Left ventricle myocardium inferior (tissue), 1 donor: Measurements from ENCODE around the gene FCRL4. TPM values are rescaled to one million over a fixed set of nuclear protein-coding genes. Genes with fewer than 3 reads are reported as not detected.

Source experiments
- DNase-seq: peaks from one replicate; pipeline ENCODE4 v3.0.0-alpha.2; 2020
- H3K27ac ChIP-seq: fragments of 200-600 bp; replicated peaks from 2 replicates; pipeline ENCODE4 v1.8.0; 2021
- H3K27me3 ChIP-seq: fragments of 200-600 bp; 2 replicates; pipeline ENCODE4 v1.8.0; 2021; ENCODE audit warnings: low read depth
- H3K36me3 ChIP-seq: fragments of 200-600 bp; 2 replicates; pipeline ENCODE4 v1.8.0; 2021
- H3K4me1 ChIP-seq: fragments of 200-600 bp; 2 replicates; pipeline ENCODE4 v1.8.0; 2021
- H3K4me3 ChIP-seq: fragments of 200-600 bp; 2 replicates; pipeline ENCODE4 v1.8.0; 2021; ENCODE audit warnings: mild to moderate bottlenecking, moderate library complexity
- H3K9me3 ChIP-seq: fragments of 200-600 bp; replicated peaks from 2 replicates; pipeline ENCODE4 v1.8.0; 2021
- CTCF ChIP-seq: fragments of 200-600 bp; IDR thresholded peaks from 2 replicates; pipeline ENCODE4 v1.8.0; 2021; ENCODE audit warnings: antibody characterized with exemption, mild to moderate bottlenecking, borderline replicate concordance
- intact Hi-C: fragments of 100-400 bp; cut with micrococcal nuclease; formaldehyde crosslinking; loops from one replicate; pipeline ENCODE4 v1.11.0; 2022
- total RNA-seq: library from RNA; stranded (reverse); fragmentation: NEBNext Ultra II Directional; extraction: Animal tissue kit (Norgen Biotek cat#: 25700); gene quantifications from one replicate; pipeline ENCODE4 v1.2.1, GENCODE V29; 2021
- donor health status: DM: no; HTN: yes; CAD: no; lungs with severe emphysema.

Gene FCRL4
- total RNA-seq, 1 donor from 2014 or later: not detected

- TF ChIP-seq CTCF: no peak
- no peak overlapping the region for H3K27ac ChIP-seq
- H3K9me3 ChIP-seq: no peaks in the 10 kb centered on the region
- intact Hi-C loops: no loop called here
- no peak for DNase-seq
- H3K27me3 ChIP-seq: peaks cover 39% of the 10 kb centered on the region
- no peaks in the 10 kb centered on the region for H3K4me1 ChIP-seq
- no peaks in the 10 kb centered on the region for H3K36me3 ChIP-seq
- no peak overlapping the region for H3K4me3 ChIP-seq
Measured at GRCh38 chr1:157540160-157540748, 57.6 kb downstream of the FCRL4 start.

GRCh38 chr1:157539568-157539967 is 58.3 kb downstream of the FCRL4 start:
- Histone ChIP-seq H3K9me3 (no peaks in the 10 kb centered on the region), H3K36me3 (no peaks in the 10 kb centered on the region), H3K27me3 (peaks cover 38% of the 10 kb centered on the region), H3K4me3 (no peak overlapping the region), H3K4me1 (no peaks in the 10 kb centered on the region), H3K27ac (no peak overlapping the region)
- DNase-seq: no peak
- intact Hi-C loops: no loop called here
- TF ChIP-seq CTCF: no peak

DNA sequence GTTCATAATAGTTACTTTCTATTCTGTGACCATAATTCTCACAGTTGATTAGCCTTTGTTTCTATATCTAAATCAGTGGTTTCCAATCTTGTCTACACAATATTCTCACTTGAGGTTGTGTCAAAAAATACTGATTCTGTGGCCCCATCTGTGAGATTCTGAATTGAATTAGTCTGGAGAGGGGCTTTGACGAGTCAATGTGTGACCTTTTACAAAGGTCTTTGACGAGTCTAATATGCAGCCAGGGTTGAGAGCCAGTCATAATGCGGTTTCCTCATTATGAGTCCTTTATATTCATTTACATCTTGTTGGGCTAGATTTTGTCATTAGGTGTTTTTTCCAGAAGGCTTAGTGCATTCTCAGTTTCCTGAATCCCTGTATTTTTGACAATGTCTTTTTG is 65.3 kb downstream of the FCRL4 start:
- no peak for DNase-seq
- Histone ChIP-seq H3K9me3 (no peaks in the 10 kb centered on the region), H3K27me3 (peaks cover 7% of the 10 kb centered on the region), H3K4me1 (no peaks in the 10 kb centered on the region), H3K36me3 (no peaks in the 10 kb centered on the region), H3K27ac (no peak overlapping the region), H3K4me3 (no peak overlapping the region)
- intact Hi-C loops: no loop called here
- no peak for TF ChIP-seq CTCF

GRCh38 chr1:157523774-157524493 is 74.0 kb downstream of the FCRL4 start:
- intact Hi-C loops: no loop called here
- Histone ChIP-seq H3K27me3 (peaks cover 75% of the 10 kb centered on the region), H3K4me1 (no peaks in the 10 kb centered on the region), H3K36me3 (no peaks in the 10 kb centered on the region), H3K9me3 (no peaks in the 10 kb centered on the region), H3K27ac (no peak overlapping the region), H3K4me3 (no peak overlapping the region)
- no peak for TF ChIP-seq CTCF
- DNase-seq: no peak

Other genes with a start within 250 kb of the FCRL4 start
- gene FCRL5, start 45.6 kb downstream of the FCRL4 start, total RNA-seq: not detected
- 0.08 TPM for gene FCRL3, start 102.7 kb upstream of the FCRL4 start, total RNA-seq
- gene FCRL2, start 179.0 kb upstream of the FCRL4 start, total RNA-seq: not detected
- gene FCRL1, start 222.0 kb upstream of the FCRL4 start, total RNA-seq: not detected
- gene CD5L, start 243.7 kb upstream of the FCRL4 start, total RNA-seq: 0.52 TPM